AG08396 (cell line): Measurements from ENCODE around the gene TBL3.

Source experiments
- DNase-seq: peaks from one replicate; pipeline ENCODE4 v3.0.0; 2012; ENCODE audit warnings: low spot score, mixed read lengths

TBL3 gene

GRCh38 chr16:1964506-1965395 is 7.1 kb upstream of the TBL3 start, which contains the start of gene RPS2:
Gene RPS2 (minus strand): TSS chr16:1964826. CDS start chr16:1964625, 201 bp downstream.
- peak; percentile 100 for DNase-seq

GRCh38 chr16:1965396-1966001 is 6.4 kb upstream of the TBL3 start:
- no peak for DNase-seq

- no peak for DNase-seq
These were observed 5.4 kb upstream of the TBL3 start, which contains the start of gene RNF151 for GRCh38 chr16:1966460-1966859. Gene RNF151 (plus strand): TSS chr16:1966856. CDS start chr16:1966882, 26 bp downstream.

- no peak for DNase-seq
These were observed 3.5 kb upstream of the TBL3 start for GRCh38 chr16:1968146-1968953.

- DNase-seq: peak; percentile 75
These were observed 631 bp downstream of the TBL3 start for GRCh38 chr16:1972490-1972877.

- no peak for DNase-seq
These were observed 1.8 kb downstream of the TBL3 start for GRCh38 chr16:1973461-1974156.

GRCh38 chr16:1974157-1975070 is 2.6 kb downstream of the TBL3 start:
- DNase-seq: no peak

GRCh38 chr16:1975432-1976215 is 3.8 kb downstream of the TBL3 start:
- DNase-seq: no peak

GRCh38 chr16:1976216-1976520 is 4.3 kb downstream of the TBL3 start:
- no peak for DNase-seq

GRCh38 chr16:1976951-1977874 is 5.4 kb downstream of the TBL3 start:
- DNase-seq: no peak

- no peak for DNase-seq
These were observed 6.0 kb downstream of the TBL3 start for GRCh38 chr16:1977875-1978268.

- DNase-seq: no peak
These were observed 6.7 kb downstream of the TBL3 start for GRCh38 chr16:1978476-1979120.

- DNase-seq: no peak
These were observed 7.6 kb downstream of the TBL3 start for GRCh38 chr16:1979271-1980029.

GRCh38 chr16:1980030-1980769 is 8.3 kb downstream of the TBL3 start:
- no peak for DNase-seq

GRCh38 chr16:1980770-1981087 is 8.9 kb downstream of the TBL3 start:
- DNase-seq: no peak

- no peak for DNase-seq
These were observed 9.6 kb downstream of the TBL3 start, which contains the start of gene NOXO1 for GRCh38 chr16:1981398-1981836. Gene NOXO1 (minus strand): TSS chr16:1981469. CDS start chr16:1981179, 290 bp downstream.

- DNase-seq: no peak
These were observed 10.2 kb downstream of the TBL3 start for GRCh38 chr16:1982013-1982433.
